ENCODE results near the gene EEF1AKMT2.

The EEF1AKMT2 gene

DNA sequence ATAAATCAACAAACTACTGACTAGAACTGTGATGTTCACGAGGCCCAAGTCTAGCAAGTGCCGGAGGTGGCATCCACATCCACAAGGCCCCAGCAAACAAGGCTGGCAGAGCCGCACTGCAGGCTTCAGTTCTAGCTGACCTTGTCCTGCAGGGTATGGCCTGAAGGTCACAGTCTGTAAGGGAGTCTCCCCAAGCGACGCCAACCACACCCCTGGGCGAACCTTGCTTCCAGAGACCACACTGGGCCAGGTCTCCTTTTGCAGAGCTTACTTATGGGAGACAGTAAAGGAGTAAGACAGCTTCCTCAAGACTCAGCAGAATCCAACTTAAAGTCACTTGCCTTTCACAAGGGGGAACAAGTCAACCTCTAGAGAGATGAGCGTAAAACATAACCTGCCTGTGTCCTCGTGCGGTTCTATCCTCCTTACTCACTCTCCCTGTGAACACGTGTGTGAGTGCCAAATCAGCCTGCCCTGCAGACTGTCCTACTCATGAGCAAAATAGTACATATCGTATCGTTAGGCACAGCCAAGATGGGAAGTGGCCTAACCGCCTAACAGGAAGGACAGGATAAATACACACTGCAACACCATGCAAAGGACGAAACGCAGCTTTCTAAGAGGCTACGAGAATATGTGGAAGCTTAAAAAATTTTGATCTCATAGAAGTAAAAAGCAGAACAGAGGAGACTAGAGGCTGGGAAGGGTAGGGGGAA, 70.2 kb downstream of the EEF1AKMT2 start:
- DNase-seq = no peak

DNA sequence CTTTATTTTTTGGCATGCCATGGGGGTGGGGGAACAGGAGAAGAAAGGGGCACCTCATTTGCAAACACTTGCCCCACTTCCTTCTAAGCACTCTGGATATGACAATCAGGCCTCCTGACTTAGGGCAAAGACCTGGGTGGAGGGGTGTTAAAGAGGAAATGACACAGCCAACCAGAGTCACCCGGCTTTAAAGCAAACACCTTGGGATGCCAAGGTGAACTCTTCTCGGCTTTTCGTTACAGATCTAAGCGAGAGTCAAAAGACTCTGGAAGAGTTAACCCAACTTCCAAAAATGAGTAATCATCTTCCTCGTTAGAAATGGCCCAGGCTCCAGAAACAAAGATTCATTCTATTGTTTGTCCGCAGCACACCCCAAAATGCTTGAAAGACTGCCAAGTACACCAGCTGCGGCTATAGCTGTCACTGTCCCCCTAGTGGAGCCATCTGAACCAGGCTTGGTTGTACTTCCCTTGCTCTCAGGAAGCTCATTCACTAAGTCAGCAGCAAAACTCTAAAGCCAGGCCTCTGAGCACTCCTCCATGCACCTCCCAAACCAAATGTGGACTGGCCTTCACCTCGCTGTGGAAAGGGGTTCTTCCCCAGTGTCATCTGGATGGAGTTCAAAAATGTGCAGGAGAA, 72.4 kb downstream of the EEF1AKMT2 start:
- DNase-seq = no peak

DNA sequence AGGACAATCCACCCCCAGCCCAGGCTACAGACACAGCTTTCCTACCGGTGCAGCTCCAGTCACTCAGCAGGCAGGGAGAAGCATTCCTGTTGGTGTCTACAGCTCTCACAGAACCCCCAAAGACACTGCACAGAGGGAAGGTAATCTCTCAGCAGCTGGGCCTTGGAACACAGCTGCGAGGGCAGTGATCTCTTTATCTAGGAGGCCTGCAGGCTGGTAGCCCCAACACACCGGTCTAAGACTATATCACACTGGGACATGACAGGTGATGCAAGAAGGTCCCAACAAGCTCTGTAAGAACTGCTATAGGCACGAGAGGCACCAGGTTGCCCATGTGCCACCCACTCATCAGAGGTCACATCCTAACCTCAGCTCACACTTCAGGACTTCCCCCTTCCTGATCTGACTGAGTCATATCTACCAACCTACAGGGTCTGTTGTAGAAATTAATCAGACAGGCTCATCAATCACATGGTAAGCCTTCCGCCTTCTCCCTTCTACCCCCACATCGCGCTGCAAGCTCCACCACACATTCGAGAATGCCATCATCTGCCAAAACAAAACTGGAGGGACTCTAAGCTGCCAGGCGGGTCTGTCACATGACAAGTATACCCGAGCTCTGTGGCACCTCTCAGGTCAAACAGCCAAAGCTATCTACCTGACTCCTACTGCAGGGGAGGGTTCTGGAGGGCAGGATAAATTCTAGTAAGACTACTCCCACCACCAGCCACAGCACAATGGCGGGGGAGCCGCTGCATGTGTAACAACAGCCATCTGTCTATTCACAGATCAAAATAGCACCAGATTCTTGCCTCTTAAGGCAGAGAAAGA, 73.6 kb downstream of the EEF1AKMT2 start:
- DNase-seq = peak; percentile 66

DNA sequence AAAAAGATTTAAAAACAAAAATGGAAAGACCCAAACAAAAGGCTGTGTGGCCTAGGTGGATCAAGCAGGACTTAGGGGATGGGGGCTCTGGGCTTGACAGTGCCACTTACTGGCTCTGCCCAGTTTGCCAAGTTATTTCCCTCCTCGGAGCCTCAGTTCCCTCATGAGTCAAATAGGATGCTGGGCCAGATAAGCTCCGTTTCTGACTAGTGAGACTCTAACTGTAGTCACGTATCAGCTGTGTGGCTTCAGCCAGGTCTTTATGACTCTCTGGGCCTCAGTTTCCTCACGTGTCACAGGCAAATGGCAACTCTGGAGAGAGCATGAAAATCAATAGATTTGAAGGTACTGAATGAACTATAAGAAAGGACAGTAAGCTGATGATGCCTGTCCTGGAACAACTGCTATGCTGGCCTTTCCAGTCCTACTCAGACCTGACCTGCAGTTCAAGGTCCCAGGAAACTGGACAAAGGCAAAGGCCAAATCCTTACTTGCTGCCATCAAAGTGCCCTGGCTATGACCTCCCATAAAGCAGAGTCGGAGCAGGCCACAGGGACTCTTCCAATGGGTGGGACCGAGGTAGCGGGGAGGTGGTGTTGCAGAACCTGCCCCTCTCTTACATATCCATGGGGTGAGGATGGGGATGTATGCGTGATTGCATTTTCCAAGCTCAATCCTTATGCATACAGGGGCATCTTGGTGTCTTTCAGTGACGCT, 74.5 kb downstream of the EEF1AKMT2 start:
- no peak for DNase-seq

DNA sequence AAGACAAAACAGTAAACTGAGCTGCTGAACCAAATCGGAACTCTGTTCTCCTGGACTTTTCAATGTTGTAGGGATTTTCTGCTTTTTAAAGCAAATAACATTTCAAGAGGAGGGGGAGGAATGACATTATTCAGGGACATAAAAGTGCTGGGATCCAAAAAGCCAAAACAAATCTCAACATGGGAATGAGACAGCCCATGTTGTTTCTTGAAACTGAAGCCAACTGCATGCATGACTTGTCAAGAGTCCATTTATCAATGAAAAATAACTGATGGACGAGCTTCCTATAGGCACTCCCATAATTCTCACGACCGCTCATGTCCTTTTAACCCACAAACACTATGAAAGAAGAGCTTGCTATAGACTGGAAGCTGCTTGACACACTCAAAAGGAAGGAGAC, 75.3 kb downstream of the EEF1AKMT2 start:
- no peak for DNase-seq

DNA sequence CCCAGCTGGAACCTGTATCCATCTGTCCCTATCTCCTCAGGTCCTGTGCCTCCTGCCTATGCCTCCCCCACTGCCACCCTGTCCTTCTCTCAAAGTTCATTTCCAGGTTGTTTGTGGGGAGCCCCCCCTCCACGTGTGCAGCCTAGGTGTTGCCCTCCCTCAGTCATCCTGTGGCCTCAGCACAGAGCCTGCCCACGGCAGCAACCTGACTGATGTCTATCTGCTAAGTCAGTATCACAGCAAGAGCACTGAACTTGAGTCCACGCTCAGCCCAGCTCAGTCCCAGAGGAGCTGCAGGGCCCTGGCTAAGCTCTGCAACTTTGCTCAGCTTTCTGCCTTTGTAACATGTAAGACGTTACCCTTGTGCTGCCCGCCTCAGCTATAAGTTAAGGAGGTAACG, 76.2 kb downstream of the EEF1AKMT2 start:
- no peak for DNase-seq

DNA sequence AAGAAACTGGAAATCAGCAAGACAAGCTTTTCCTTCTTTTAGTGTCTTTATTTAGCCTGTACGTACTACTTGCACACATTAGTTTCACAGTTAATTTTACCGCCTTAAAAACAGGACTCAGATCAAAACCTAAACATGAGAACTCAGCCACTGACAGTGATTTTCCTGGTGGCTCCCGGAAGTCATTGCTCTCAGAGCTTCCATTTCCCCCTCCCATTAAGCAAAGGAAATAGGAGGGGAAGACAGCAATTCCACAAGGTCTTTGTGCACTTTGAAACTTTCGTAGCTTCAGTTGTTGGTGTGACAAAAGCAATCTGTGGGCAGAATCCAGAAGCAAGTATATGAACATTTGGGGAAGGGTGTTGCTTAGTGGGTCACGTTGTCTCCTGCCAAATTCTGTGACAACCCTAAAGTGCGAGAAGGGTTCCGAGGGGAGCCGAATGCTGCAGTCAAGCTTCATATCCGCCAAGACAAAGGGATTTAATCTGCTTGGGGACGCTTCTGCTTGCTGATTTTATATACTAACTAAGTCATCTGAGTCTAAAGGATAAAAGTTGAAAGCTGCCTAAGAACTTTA, 77.9 kb downstream of the EEF1AKMT2 start:
- DNase-seq = no peak

DNA sequence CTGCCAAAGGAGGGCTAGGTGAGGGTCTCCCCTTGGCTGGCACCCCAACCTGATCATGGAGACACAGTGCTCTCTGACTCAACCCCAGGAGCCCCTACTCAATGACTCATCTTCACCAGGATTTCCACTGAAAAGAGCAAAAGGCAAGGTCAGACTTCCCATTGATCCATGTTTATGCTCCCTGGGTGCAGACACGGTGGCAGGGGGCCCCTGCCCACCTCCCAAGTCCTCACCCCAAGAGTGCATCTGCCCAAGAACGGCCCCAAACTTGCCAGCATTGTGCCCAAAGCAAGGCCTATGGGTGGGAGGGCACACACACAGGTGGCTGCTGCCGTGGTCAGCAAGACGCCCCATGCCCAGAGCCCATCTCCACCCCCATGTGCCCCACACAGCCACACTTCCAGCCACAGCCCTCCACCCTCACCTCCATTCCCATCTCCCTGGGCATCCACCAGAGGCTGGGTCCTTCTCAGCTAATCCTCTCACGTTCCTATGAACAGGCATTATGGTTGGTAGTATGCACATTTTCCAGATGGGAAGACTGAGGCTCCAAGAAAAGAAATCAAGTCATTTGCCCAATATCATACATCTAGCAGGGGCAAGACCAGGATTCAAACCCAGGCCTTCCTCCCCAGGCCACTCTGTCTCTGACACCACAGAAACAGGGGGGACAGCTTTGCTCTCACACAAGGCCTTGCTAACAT, 78.8 kb downstream of the EEF1AKMT2 start:
- no peak for DNase-seq

DNA sequence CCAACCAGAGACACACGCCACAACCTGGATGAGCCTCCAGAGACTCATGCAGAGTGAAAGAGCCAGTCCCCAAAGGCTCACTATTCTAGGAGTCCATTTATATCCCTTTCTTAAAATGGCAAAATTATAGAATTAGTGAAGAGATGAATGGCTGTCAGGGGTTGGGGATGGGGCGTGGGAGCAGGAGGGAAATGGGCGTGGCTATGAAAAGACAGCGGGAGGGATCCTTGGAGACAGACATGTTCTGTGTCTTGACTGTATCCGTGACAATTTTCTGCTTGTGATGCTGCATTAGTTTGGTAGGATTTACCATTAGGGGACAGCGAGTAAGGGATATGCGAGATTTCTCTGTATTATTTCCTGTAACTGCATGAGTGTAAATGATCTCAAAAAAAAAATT, 80.5 kb downstream of the EEF1AKMT2 start:
- DNase-seq = no peak

DNA sequence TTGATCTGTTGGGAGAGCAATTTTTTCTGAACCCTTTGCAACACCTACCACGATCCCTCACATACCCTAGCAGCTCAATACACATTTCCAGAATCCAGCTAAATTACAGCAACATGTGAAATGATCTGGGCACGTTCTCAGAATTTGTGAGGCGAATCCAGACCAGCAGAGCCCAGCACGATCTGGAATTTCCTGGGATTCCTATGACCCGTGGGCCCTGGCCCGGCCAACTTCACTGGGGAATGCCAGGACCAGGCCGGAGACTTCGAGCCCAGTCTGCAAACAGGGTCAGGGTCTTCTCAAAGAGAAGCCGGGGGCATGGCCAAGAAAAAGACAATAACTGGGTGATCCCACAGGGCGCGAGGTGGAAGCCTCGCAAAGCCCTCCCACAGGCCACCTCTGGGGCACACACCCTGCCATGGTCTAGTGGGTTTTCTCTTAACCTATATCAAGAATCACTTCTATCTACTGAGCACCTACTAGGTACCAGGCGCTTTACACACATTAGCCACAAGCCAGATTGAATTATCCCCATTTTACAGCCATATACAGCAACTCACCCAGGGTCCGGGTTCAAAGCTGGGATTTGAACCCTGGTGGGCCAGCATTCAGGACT, 81.3 kb downstream of the EEF1AKMT2 start:
- no peak for DNase-seq

DNA sequence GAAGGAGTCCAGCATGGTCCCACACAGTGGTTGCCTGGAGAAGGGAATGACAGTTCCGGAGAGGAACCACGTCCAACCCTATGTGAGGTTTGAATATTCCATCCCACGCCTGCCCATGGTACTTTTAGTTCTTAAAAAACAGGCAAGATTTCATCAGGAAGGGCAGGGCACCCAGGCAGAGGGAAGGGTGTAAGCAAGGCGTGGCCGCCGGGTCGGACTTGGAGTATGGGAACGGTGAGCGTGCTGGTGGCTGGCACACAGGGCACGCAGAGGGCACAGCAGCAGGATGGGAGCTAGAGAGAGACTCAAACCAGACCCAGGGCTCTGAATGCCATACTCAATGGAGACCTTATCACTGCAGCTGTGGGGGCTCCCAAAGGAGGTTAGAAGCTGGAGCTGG, 81.8 kb downstream of the EEF1AKMT2 start:
- DNase-seq = no peak

DNA sequence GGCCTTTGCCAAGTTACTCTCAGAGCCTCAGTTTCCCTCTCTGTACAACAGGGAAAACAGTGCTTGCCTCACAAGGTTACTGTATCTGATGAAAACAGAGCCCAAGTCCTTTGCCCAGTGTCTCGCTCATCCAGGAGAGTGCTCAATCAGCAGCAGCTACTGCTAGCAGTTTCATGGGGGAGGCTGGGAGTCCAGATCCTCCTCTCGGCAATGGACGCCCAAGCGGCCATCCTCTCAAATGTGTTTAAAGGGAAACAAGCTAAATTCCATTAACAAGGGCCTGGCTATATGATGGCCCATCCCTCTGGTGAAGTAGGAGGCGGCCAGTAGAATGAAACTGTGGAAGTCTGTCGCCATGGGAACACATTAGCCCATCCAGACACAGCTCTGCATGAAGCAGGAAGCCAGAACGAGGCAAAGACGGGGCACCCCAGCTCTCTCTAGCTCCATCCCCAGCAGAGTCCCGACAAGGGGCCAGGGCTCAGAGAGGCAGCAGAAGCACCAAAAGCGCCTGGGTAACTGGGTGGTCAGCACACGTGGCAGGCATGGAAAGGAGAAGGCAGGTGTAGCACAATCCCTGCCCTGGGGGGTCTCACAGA, 82.7 kb downstream of the EEF1AKMT2 start:
- DNase-seq = no peak

DNA sequence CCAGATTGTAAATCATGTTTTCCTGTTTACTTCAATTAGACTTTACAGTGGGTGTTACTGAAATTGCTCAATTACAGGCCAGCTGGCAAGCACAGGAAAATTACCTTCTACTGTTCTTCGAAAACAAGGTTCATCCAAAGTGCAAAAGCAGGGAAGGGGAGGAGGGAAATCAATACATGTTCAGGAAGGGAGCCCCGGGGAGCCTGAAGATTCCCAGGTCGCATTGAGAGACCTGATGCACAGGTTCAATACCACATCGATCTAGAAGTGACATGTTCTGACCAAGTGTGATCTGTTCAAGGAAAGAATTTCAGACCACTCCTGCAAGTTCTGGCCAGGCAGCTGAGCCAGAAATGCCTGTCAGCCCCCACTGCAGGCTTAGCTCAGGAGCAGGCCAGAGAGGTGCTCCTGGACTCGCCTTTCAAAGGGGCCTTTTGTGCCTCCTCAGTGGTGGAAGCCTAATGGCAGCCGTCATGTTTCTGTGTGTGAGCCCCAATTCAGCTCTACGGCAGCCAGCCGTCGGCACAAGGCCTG, 83.4 kb downstream of the EEF1AKMT2 start:
- peak; percentile 58 for DNase-seq

Measured in right kidney (tissue), 1 donor.